ENCODE results near the gene NLRP8.
"Not testable (repeated sequence)": the region's sequence is repeated elsewhere in the genome, so short reads cannot be mapped to it uniquely, and the experiment has no call there.

Gene NLRP8

DNA sequence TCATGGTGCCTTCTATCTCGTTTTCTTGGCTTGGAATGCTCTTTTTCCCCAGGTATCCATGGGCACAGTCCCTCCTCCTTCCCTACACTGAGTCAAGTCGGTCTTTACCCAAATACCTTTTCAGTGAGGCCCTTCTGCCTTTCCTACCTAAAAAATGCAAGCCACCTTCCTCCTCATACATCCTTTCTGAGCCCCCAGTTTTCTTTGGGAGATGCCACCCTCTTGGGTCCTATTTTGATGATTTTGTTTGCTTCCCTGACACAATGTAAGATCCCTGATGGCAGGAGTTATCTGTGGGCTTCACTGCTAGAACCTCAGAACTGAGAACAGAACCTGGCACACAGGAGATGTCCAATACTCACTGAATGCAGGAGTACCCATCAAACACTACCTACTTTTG lies 37.8 kb upstream of the NLRP8 start:
- no peak for DNase-seq
- TF ChIP-seq, protein P1, sequence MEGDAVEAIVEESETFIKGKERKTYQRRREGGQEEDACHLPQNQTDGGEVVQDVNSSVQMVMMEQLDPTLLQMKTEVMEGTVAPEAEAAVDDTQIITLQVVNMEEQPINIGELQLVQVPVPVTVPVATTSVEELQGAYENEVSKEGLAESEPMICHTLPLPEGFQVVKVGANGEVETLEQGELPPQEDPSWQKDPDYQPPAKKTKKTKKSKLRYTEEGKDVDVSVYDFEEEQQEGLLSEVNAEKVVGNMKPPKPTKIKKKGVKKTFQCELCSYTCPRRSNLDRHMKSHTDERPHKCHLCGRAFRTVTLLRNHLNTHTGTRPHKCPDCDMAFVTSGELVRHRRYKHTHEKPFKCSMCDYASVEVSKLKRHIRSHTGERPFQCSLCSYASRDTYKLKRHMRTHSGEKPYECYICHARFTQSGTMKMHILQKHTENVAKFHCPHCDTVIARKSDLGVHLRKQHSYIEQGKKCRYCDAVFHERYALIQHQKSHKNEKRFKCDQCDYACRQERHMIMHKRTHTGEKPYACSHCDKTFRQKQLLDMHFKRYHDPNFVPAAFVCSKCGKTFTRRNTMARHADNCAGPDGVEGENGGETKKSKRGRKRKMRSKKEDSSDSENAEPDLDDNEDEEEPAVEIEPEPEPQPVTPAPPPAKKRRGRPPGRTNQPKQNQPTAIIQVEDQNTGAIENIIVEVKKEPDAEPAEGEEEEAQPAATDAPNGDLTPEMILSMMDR (IDR thresholded peaks at IDR 0.05) = no peak
- no peaks in the 10 kb centered on the region for H3K4me1 Mint-ChIP-seq
- H3K4me3 Mint-ChIP-seq = no peak overlapping the region
- H3K27ac Mint-ChIP-seq = no peak overlapping the region
- H3K27me3 Mint-ChIP-seq (ENCODE audit: low read depth, poor library complexity) = peaks cover 4% of the 10 kb centered on the region
- H3K9me3 Mint-ChIP-seq = peaks cover 95% of the 10 kb centered on the region
- H3K36me3 Mint-ChIP-seq (ENCODE audit: low read depth) = no peaks in the 10 kb centered on the region

DNA sequence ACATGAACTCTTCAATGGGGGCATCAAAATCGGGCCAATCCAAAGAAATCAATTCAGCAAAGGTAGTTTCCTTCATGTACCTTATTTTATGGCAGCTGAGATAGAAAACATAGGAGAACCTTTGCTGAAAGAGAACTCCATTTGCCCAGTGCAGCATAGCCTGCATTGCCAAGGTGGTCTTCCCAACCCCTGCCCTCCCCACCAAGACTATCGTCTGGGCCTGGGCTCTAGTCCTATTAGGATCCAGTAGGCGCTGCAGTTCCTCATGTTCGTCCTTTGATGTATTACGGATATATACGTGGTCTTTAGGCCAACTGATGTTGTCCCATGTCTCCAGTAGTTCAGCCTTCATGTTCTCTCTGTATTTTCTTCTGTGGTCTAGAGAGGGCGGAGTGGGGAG lies 34.7 kb upstream of the NLRP8 start:
- H3K27ac Mint-ChIP-seq = no peak overlapping the region
- H3K36me3 Mint-ChIP-seq (ENCODE audit: low read depth) = no peaks in the 10 kb centered on the region
- H3K27me3 Mint-ChIP-seq (ENCODE audit: low read depth, poor library complexity) = peaks cover 4% of the 10 kb centered on the region
- H3K4me1 Mint-ChIP-seq = no peaks in the 10 kb centered on the region
- no peak for DNase-seq
- peaks cover 98% of the 10 kb centered on the region for H3K9me3 Mint-ChIP-seq
- no peak overlapping the region for H3K4me3 Mint-ChIP-seq
- TF ChIP-seq, protein P1 (IDR thresholded peaks at IDR 0.05) = no peak

DNA sequence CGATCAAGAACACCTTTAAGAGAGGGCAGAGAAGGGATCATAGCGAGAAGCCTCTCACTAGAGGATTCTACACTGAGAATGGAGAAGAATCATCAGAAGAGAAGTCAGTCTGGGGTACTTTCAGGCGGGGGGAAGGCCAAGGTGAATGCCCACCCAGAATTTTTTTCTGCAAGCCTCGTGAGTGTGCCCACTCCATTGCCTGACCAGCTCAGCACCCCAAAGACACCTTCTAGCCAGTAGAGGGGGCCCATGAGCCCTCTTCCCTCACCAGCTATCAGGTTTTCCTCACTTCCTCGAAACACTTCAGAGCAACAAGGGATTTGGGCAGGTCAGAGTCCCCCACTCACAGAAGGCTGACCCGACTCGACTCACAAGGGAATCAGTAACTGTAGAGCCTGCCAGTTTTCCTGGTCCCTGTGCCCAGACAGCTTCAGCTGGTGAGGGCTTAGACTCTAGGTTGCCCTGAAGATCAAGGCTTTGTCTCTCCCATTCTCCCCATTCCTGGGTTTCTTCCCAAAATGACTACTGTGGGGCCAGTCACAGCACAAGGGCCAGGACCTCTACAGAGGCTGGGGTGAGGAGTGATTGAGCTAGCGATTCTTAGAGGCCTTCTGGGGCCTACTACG lies 33.9 kb upstream of the NLRP8 start:
- peaks cover 98% of the 10 kb centered on the region for H3K9me3 Mint-ChIP-seq
- TF ChIP-seq, protein P1 (IDR thresholded peaks at IDR 0.05) = no peak

DNA sequence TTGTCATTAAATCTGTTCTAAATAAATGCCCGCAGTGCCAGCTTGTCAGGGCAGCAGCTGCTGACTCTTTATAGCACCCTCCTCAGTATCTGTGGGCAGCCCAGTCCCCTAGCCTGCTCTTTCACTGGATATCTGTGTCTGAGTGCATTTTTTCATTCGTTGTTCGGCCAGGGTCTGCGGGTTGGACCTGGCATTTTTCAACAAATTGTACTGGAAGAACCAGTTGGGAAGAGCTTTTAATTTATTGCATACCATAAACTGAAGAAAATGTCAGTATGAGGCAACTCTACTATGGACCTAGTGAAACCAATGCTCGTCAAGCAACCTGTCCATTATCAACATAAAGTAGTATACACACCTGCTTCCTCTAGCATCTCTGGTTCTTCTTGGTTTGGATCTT lies 24.1 kb upstream of the NLRP8 start:
- DNase-seq = no peak
- Mint-ChIP-seq H3K4me1 (no peaks in the 10 kb centered on the region), H3K27me3 (ENCODE audit: low read depth, poor library complexity) (no peaks in the 10 kb centered on the region), H3K36me3 (ENCODE audit: low read depth) (no peaks in the 10 kb centered on the region), H3K27ac (no peak overlapping the region), H3K9me3 (peaks cover 92% of the 10 kb centered on the region), H3K4me3 (no peak overlapping the region)
- TF ChIP-seq, protein P1 (IDR thresholded peaks at IDR 0.05) = no peak

More for the DNA sequence above, 33.9 kb upstream of the NLRP8 start:
- H3K27me3 Mint-ChIP-seq (ENCODE audit: low read depth, poor library complexity) = peaks cover 4% of the 10 kb centered on the region
- H3K36me3 Mint-ChIP-seq (ENCODE audit: low read depth) = no peaks in the 10 kb centered on the region
- no peak overlapping the region for H3K27ac Mint-ChIP-seq
- no peaks in the 10 kb centered on the region for H3K4me1 Mint-ChIP-seq
- H3K4me3 Mint-ChIP-seq = no peak overlapping the region
- DNase-seq = no peak

DNA sequence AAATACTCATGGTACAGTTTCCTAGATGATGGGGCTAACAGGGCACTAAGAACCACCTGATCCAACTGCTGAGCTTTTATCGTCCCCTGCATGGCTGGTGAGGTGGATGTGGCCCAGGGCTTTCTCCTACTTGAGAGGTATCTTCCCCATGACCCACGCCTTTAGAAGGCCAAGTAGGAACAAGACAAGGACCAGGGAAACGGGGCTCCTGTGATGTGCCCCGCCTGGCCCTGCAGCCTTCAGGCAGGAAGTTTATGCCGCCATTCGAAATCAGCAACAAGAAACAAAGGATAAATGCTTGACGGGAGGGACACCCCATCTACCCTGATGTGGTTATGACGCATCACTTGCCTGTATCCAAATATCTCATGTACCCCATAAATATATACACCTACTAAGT lies 19.6 kb upstream of the NLRP8 start:
- no peaks in the 10 kb centered on the region for H3K4me1 Mint-ChIP-seq
- no peaks in the 10 kb centered on the region for H3K36me3 Mint-ChIP-seq (ENCODE audit: low read depth)
- H3K9me3 Mint-ChIP-seq = peaks cover 94% of the 10 kb centered on the region
- DNase-seq = no peak
- H3K27me3 Mint-ChIP-seq (ENCODE audit: low read depth, poor library complexity) = no peaks in the 10 kb centered on the region
- H3K27ac Mint-ChIP-seq = no peak overlapping the region
- TF ChIP-seq, protein P1 (IDR thresholded peaks at IDR 0.05) = no peak
- no peak overlapping the region for H3K4me3 Mint-ChIP-seq

DNA sequence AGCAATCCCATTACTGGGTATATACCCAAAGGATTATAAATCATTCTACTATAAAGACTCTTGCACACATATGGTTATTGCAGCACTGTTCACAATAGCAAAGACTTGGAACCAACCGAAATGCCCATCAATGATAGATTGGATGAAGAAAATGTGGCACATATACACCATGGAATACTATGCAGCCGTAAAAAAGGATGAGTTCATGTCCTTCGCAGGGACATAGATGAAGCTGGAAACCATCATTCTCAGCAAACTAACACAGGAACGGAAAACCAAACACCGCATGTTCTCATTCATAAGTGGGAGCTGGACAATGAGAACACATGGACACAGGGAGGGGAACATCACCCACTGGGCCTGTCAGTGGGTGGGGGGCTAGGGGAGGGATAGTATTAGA lies 18.4 kb upstream of the NLRP8 start:
- not testable (repeated sequence) for H3K27ac Mint-ChIP-seq; H3K27me3 Mint-ChIP-seq (ENCODE audit: low read depth, poor library complexity); H3K4me3 Mint-ChIP-seq; H3K4me1 Mint-ChIP-seq; H3K36me3 Mint-ChIP-seq (ENCODE audit: low read depth); DNase-seq
- peaks cover 94% of the 10 kb centered on the region for H3K9me3 Mint-ChIP-seq

Data from nephron progenitor cell (in vitro differentiated cells).